Caco-2 (cell line): ENCODE data around the gene PPP1R3G. TPM values are rescaled to one million over a fixed set of nuclear protein-coding genes. Genes with fewer than 3 reads are reported as not detected.

Source experiments
- BruUV-seq: library from RNA; stranded (reverse); fragments of 400-500 nt; replicated peaks from 2 replicates; lab custom pipeline; 2021; lab: Mats Ljungman, UMichigan
- CTCF ChIA-PET: fragments of 300-600 bp; sonication (Branson Sonifier 250); formaldehyde crosslinking; loops from one replicate; lab custom pipeline; 2022; ENCODE audit warnings: antibody characterized with exemption; lab: Charles Lee
- POLR2A ChIA-PET: fragments of 300-600 bp; sonication (Branson Sonifier 250); formaldehyde crosslinking; loops from one replicate; lab custom pipeline; 2022; ENCODE audit warnings: antibody characterized with exemption; lab: Charles Lee
- DNase-seq, 2 experiments: peaks; one replicate each; pipeline versions ENCODE4 v3.0.0 to v3.0.0-alpha.2; 2020 to 2022
- H3K27me3 ChIP-seq: replicated peaks from 2 replicates; pipeline ENCODE4 v1.6.0; 2011; ENCODE audit warnings: low read length; ENCODE audit not compliant: control insufficient read depth, insufficient read depth
- H3K36me3 ChIP-seq: 2 replicates; pipeline ENCODE4 v1.5.1; 2011; ENCODE audit warnings: low read length; ENCODE audit not compliant: control insufficient read depth, insufficient read depth
- H3K4me1 ChIP-seq: fragments of 250-450 bp; sonication (Bioruptor Pico); 2 replicates; pipeline ENCODE4 v1.5.1; 2020; ENCODE audit warnings: mild to moderate bottlenecking
- H3K4me3 ChIP-seq: 2 replicates; pipeline ENCODE4 v1.5.1; 2011; ENCODE audit warnings: low read depth, mild to moderate bottlenecking, control low read depth, low read length
- H3K9me3 ChIP-seq: fragments of 250-450 bp; sonication (Bioruptor Pico); 2 replicates; pipeline ENCODE4 v1.5.1; 2020; ENCODE audit warnings: mild to moderate bottlenecking, moderate library complexity
- H3K27ac Mint-ChIP-seq: one replicate; pipeline ENCODE4 v1.8.0; 2022; ENCODE audit warnings: mixed read lengths; ENCODE audit not compliant: unreplicated experiment
- H3K27me3 Mint-ChIP-seq: one replicate; pipeline ENCODE4 v1.8.0; 2022; ENCODE audit warnings: mixed read lengths; ENCODE audit not compliant: insufficient read depth, unreplicated experiment
- H3K36me3 Mint-ChIP-seq: one replicate; pipeline ENCODE4 v1.8.0; 2022; ENCODE audit warnings: mild to moderate bottlenecking, mixed read lengths; ENCODE audit not compliant: insufficient read depth, unreplicated experiment
- H3K4me1 Mint-ChIP-seq: one replicate; pipeline ENCODE4 v1.8.0; 2022; ENCODE audit warnings: low read depth, mixed read lengths; ENCODE audit not compliant: unreplicated experiment
- H3K4me3 Mint-ChIP-seq: one replicate; pipeline ENCODE4 v1.8.0; 2022; ENCODE audit warnings: mild to moderate bottlenecking, moderate library complexity, mixed read lengths; ENCODE audit not compliant: unreplicated experiment
- H3K9me3 Mint-ChIP-seq: one replicate; pipeline ENCODE4 v1.8.0; 2022; ENCODE audit warnings: mixed read lengths; ENCODE audit not compliant: unreplicated experiment
- CTCF ChIP-seq, 2 experiments: fragments of 200-600 bp in 1 of 2; IDR thresholded peaks; 1 replicate in 1 of 2; 2 replicates in 1 of 2; pipeline versions ENCODE4 v1.5.1 to v1.8.0; 2011 to 2022; ENCODE audit warnings: antibody characterized with exemption in 1 of 2, control low read depth in 1 of 2, inconsistent platforms in 1 of 2, low read depth in 1 of 2, low read length in 1 of 2, mild to moderate bottlenecking in 1 of 2, moderate library complexity in 1 of 2; ENCODE audit not compliant: insufficient read depth in 1 of 2, severe bottlenecking in 1 of 2, unreplicated experiment in 1 of 2
- intact Hi-C: fragments of 100-400 bp; cut with micrococcal nuclease; formaldehyde crosslinking; loops from one replicate; pipeline ENCODE4 v1.10.0; 2022; ENCODE audit not compliant: unreplicated experiment
- total RNA-seq: library from RNA; stranded (reverse); gene quantifications from 2 replicates; pipeline ENCODE4 v1.2.3, GENCODE V29; 2022

PPP1R3G gene
- total RNA-seq, 1 experiment from 2014 or later = 0.18 TPM

DNA sequence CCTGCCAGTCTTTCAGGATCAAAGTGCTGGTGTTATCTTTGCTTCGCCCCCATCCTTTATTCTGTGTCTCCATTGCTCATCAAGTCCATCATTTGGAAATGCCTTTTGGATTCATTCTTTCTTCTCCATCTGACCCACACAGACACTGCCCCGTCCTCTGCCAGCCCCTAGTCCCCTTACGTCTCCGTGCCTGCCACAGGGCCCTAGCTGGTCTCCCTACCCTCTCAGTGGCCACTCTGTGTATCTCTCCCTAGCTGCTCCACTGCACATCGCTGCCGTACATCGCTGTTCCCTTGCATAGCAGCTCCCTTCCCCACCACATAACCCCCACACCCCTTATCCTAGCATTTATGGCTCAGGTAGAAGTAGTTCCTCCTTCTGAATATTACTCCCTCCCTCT lies 15.7 kb downstream of the PPP1R3G start:
- Mint-ChIP-seq H3K27ac (no peak overlapping the region), H3K9me3 (no peaks in the 10 kb centered on the region), H3K4me1 (no peaks in the 10 kb centered on the region), H3K27me3 (no peaks in the 10 kb centered on the region), H3K4me3 (no peak overlapping the region), H3K36me3 (peaks cover 9% of the 10 kb centered on the region)
- Histone ChIP-seq H3K36me3 (no peaks in the 10 kb centered on the region), H3K4me3 (no peak overlapping the region), H3K9me3 (no peaks in the 10 kb centered on the region), H3K4me1 (no peaks in the 10 kb centered on the region), H3K27me3 (no peaks in the 10 kb centered on the region)
- intact Hi-C loops = no loop called here
- no peak for DNase-seq
- ChIA-PET CTCF (no interaction called here), POLR2A (no interaction called here)
- TF ChIP-seq CTCF (IDR thresholded peaks at IDR 0.05; ENCODE audit: insufficient read depth in 1 of 2, low read depth in 1 of 2, low read length in 1 of 2, severe bottlenecking in 1 of 2, unreplicated experiment in 1 of 2) = no peak
- no TSS peak for BruUV-seq

DNA sequence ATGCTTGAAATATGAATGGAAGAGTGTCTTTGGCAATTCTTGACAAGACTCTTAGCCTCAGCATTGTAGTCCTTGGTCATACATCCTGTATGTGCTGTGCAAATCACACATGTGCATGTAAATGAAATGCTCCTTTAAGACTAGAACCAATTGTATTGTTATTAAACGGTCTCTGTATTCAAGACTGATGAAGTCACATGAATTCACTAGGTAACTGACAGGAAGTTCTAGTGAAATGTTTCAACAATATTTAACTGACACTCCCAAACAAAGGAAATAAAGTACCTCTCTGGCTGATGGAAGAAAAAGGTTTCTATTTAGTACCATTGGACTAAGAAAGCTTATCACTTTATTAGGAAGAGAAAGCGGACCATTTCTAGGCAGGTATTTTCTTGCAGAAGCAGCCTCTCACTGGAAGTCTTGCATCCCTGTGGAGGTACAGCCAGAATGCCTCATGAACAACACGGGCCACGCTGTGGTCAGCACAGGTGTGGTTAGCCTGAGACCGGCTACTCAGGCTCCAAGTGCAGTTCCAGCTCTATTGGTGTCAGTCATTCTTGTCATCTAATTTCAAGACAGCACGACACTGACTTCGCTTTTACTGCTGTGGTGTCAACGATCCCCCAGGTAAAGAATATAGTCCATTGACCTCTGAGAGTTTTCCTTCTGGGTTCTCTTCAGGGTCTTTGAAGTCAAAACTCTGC lies 17.3 kb downstream of the PPP1R3G start:
- TF ChIP-seq CTCF (IDR thresholded peaks at IDR 0.05; ENCODE audit: insufficient read depth in 1 of 2, low read depth in 1 of 2, low read length in 1 of 2, severe bottlenecking in 1 of 2, unreplicated experiment in 1 of 2) = no peak
- no peak overlapping the region for H3K4me3 Mint-ChIP-seq
- H3K4me3 ChIP-seq = no peak overlapping the region
- H3K4me1 Mint-ChIP-seq = no peaks in the 10 kb centered on the region
- intact Hi-C loops = no loop called here
- no peaks in the 10 kb centered on the region for H3K9me3 ChIP-seq
- H3K27ac Mint-ChIP-seq = no peak overlapping the region
- CTCF ChIA-PET = no interaction called here
- no peaks in the 10 kb centered on the region for H3K4me1 ChIP-seq
- H3K36me3 Mint-ChIP-seq = peaks cover 11% of the 10 kb centered on the region
- POLR2A ChIA-PET = no interaction called here
- H3K36me3 ChIP-seq = no peaks in the 10 kb centered on the region
- BruUV-seq = no TSS peak
- H3K27me3 Mint-ChIP-seq = no peaks in the 10 kb centered on the region
- no peaks in the 10 kb centered on the region for H3K27me3 ChIP-seq
- H3K9me3 Mint-ChIP-seq = no peaks in the 10 kb centered on the region
- no peak for DNase-seq

DNA sequence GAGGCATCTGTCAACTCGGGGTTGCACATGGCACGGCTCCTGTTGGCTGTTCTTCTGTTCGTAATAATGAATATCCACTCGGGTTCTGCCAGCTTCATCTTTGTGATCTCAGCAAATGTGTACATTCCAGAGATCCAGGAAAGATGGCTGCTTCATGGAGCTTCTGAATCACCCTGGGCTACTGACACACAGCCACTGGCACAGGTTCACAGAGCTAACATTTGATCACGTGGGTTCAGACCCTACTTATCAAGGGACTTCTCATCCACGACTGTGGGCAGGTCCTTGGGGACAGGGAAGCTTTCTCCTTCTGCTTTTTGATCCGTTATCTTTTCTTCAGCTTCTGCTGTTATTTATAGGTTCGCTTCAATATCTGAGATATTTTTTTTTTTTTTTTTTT lies 18.1 kb downstream of the PPP1R3G start:
- POLR2A ChIA-PET = no interaction called here

More for the DNA sequence above, 18.1 kb downstream of the PPP1R3G start:
- DNase-seq = no peak
- peaks cover 11% of the 10 kb centered on the region for H3K36me3 Mint-ChIP-seq
- no peak overlapping the region for H3K4me3 Mint-ChIP-seq
- BruUV-seq = no TSS peak
- H3K36me3 ChIP-seq = no peaks in the 10 kb centered on the region
- TF ChIP-seq CTCF (IDR thresholded peaks at IDR 0.05; ENCODE audit: insufficient read depth in 1 of 2, low read depth in 1 of 2, low read length in 1 of 2, severe bottlenecking in 1 of 2, unreplicated experiment in 1 of 2) = no peak
- no peaks in the 10 kb centered on the region for H3K4me1 ChIP-seq
- no peak overlapping the region for H3K27ac Mint-ChIP-seq
- H3K9me3 Mint-ChIP-seq = no peaks in the 10 kb centered on the region
- no peaks in the 10 kb centered on the region for H3K9me3 ChIP-seq
- H3K4me3 ChIP-seq = no peak overlapping the region
- intact Hi-C loops = no loop called here
- H3K4me1 Mint-ChIP-seq = no peaks in the 10 kb centered on the region
- CTCF ChIA-PET = interaction anchor here (0.7 kb wide), 1 partner anchor 183 kb away, joined by 3 read pairs; no protein-coding TSS in a partner anchor
- no peaks in the 10 kb centered on the region for H3K27me3 ChIP-seq
- H3K27me3 Mint-ChIP-seq = no peaks in the 10 kb centered on the region
